ENCODE data around the gene RBP2.

The RBP2 gene

GRCh38 chr3:139444446-139444845 is 31.9 kb downstream of the RBP2 start:
- Histone ChIP-seq H3K9me3 (ENCODE audit: control extremely low read depth in 1 of 5, control insufficient read depth in 4 of 5, insufficient read depth in 2 of 5, low read depth in 1 of 5, low read length in 4 of 5) (no peaks in the 10 kb centered on the region), H3K27me3 (replicated peaks in 2 of 5; ENCODE audit: control insufficient read depth in 4 of 5, insufficient read depth in 5 of 5, low read length in 4 of 5) (no peaks in the 10 kb centered on the region), H3K4me3 (ENCODE audit: control insufficient read depth in 1 of 7, extremely low read depth in 1 of 7, insufficient read depth in 4 of 7, low read depth in 2 of 7, low read length in 6 of 7) (no peak overlapping the region), H3K27ac (ENCODE audit: insufficient read depth in 1 of 2, low read depth in 1 of 2, low read length in 2 of 2, poor library complexity in 1 of 2, severe bottlenecking in 2 of 2) (no peak overlapping the region), H3K36me3 (ENCODE audit: control insufficient read depth in 4 of 4, insufficient read depth in 4 of 4, low read length in 3 of 4) (peaks cover 0 to 3% (median 0%) of the 10 kb centered on the region in 4 experiments), H3K4me1 (ENCODE audit: control extremely low read depth in 1 of 4, control insufficient read depth in 4 of 4, insufficient read depth in 4 of 4, low read length in 3 of 4) (no peaks in the 10 kb centered on the region)
- 100% methylated on average over 2 of the region's 4 CpGs for WGBS (ENCODE audit: insufficient coverage)
- ChIA-PET CTCF (no interaction called here), POLR2A (no interaction called here)
- no peak for DNase-seq

- Histone ChIP-seq H3K4me1 (ENCODE audit: control extremely low read depth in 1 of 4, control insufficient read depth in 4 of 4, insufficient read depth in 4 of 4, low read length in 3 of 4) (no peaks in the 10 kb centered on the region), H3K27ac (ENCODE audit: insufficient read depth in 1 of 2, low read depth in 1 of 2, low read length in 2 of 2, poor library complexity in 1 of 2, severe bottlenecking in 2 of 2) (no peak overlapping the region), H3K27me3 (replicated peaks in 2 of 5; ENCODE audit: control insufficient read depth in 4 of 5, insufficient read depth in 5 of 5, low read length in 4 of 5) (no peaks in the 10 kb centered on the region), H3K4me3 (ENCODE audit: control insufficient read depth in 1 of 7, extremely low read depth in 1 of 7, insufficient read depth in 4 of 7, low read depth in 2 of 7, low read length in 6 of 7) (no peak overlapping the region), H3K36me3 (ENCODE audit: control insufficient read depth in 4 of 4, insufficient read depth in 4 of 4, low read length in 3 of 4) (peaks cover 0 to 3% (median 0%) of the 10 kb centered on the region in 4 experiments), H3K9me3 (ENCODE audit: control extremely low read depth in 1 of 5, control insufficient read depth in 4 of 5, insufficient read depth in 2 of 5, low read depth in 1 of 5, low read length in 4 of 5) (no peaks in the 10 kb centered on the region)
- 96% methylated on average over 6 of the region's 7 CpGs for WGBS (ENCODE audit: insufficient coverage)
- no peak for DNase-seq
- POLR2A ChIA-PET = no interaction called here
- CTCF ChIA-PET = no interaction called here
Measured at GRCh38 chr3:139443186-139443585, 33.1 kb downstream of the RBP2 start.

- Histone ChIP-seq H3K27me3 (replicated peaks in 2 of 5; ENCODE audit: control insufficient read depth in 4 of 5, insufficient read depth in 5 of 5, low read length in 4 of 5) (no peaks in the 10 kb centered on the region), H3K4me3 (ENCODE audit: control insufficient read depth in 1 of 7, extremely low read depth in 1 of 7, insufficient read depth in 4 of 7, low read depth in 2 of 7, low read length in 6 of 7) (no peak overlapping the region), H3K4me1 (ENCODE audit: control extremely low read depth in 1 of 4, control insufficient read depth in 4 of 4, insufficient read depth in 4 of 4, low read length in 3 of 4) (no peaks in the 10 kb centered on the region), H3K27ac (ENCODE audit: insufficient read depth in 1 of 2, low read depth in 1 of 2, low read length in 2 of 2, poor library complexity in 1 of 2, severe bottlenecking in 2 of 2) (no peak overlapping the region), H3K36me3 (ENCODE audit: control insufficient read depth in 4 of 4, insufficient read depth in 4 of 4, low read length in 3 of 4) (peaks cover 0 to 3% (median 0%) of the 10 kb centered on the region in 4 experiments), H3K9me3 (ENCODE audit: control extremely low read depth in 1 of 5, control insufficient read depth in 4 of 5, insufficient read depth in 2 of 5, low read depth in 1 of 5, low read length in 4 of 5) (no peaks in the 10 kb centered on the region)
- WGBS (ENCODE audit: insufficient coverage) = 100% methylated on average over 1 of the region's 1 CpG
- CTCF ChIA-PET = no interaction called here
- POLR2A ChIA-PET = no interaction called here
- DNase-seq = no peak
Measured at GRCh38 chr3:139441656-139442055, 34.7 kb downstream of the RBP2 start.

GRCh38 chr3:139440639-139441556 is 35.4 kb downstream of the RBP2 start:
- 94% methylated on average over 6 of the region's 7 CpGs for WGBS (ENCODE audit: insufficient coverage)
- POLR2A ChIA-PET = no interaction called here

GRCh38 chr3:139439278-139439677 is 37.0 kb downstream of the RBP2 start:
- Histone ChIP-seq H3K36me3 (ENCODE audit: control insufficient read depth in 4 of 4, insufficient read depth in 4 of 4, low read length in 3 of 4) (no peaks in the 10 kb centered on the region), H3K27ac (ENCODE audit: insufficient read depth in 1 of 2, low read depth in 1 of 2, low read length in 2 of 2, poor library complexity in 1 of 2, severe bottlenecking in 2 of 2) (no peak overlapping the region), H3K4me1 (ENCODE audit: control extremely low read depth in 1 of 4, control insufficient read depth in 4 of 4, insufficient read depth in 4 of 4, low read length in 3 of 4) (no peaks in the 10 kb centered on the region), H3K27me3 (replicated peaks in 2 of 5; ENCODE audit: control insufficient read depth in 4 of 5, insufficient read depth in 5 of 5, low read length in 4 of 5) (no peaks in the 10 kb centered on the region), H3K4me3 (ENCODE audit: control insufficient read depth in 1 of 7, extremely low read depth in 1 of 7, insufficient read depth in 4 of 7, low read depth in 2 of 7, low read length in 6 of 7) (no peak overlapping the region), H3K9me3 (ENCODE audit: control extremely low read depth in 1 of 5, control insufficient read depth in 4 of 5, insufficient read depth in 2 of 5, low read depth in 1 of 5, low read length in 4 of 5) (no peaks in the 10 kb centered on the region)
- no peak for DNase-seq
- ChIA-PET CTCF (no interaction called here), POLR2A (no interaction called here)
- WGBS (ENCODE audit: insufficient coverage) = no CpG with 5 or more reads among the region's 1 CpG

More at GRCh38 chr3:139440639-139441556, 35.4 kb downstream of the RBP2 start:
- no peak overlapping the region for H3K4me3 ChIP-seq (ENCODE audit: control insufficient read depth in 1 of 7, extremely low read depth in 1 of 7, insufficient read depth in 4 of 7, low read depth in 2 of 7, low read length in 6 of 7)
- CTCF ChIA-PET = no interaction called here
- no peaks in the 10 kb centered on the region for H3K4me1 ChIP-seq (ENCODE audit: control extremely low read depth in 1 of 4, control insufficient read depth in 4 of 4, insufficient read depth in 4 of 4, low read length in 3 of 4)
- H3K27me3 ChIP-seq (replicated peaks in 2 of 5; ENCODE audit: control insufficient read depth in 4 of 5, insufficient read depth in 5 of 5, low read length in 4 of 5) = no peaks in the 10 kb centered on the region
- no peak overlapping the region for H3K27ac ChIP-seq (ENCODE audit: insufficient read depth in 1 of 2, low read depth in 1 of 2, low read length in 2 of 2, poor library complexity in 1 of 2, severe bottlenecking in 2 of 2)
- no peak for DNase-seq
- peaks cover 0 to 3% (median 0%) of the 10 kb centered on the region in 4 experiments for H3K36me3 ChIP-seq (ENCODE audit: control insufficient read depth in 4 of 4, insufficient read depth in 4 of 4, low read length in 3 of 4)
- H3K9me3 ChIP-seq (ENCODE audit: control extremely low read depth in 1 of 5, control insufficient read depth in 4 of 5, insufficient read depth in 2 of 5, low read depth in 1 of 5, low read length in 4 of 5) = no peaks in the 10 kb centered on the region

GRCh38 chr3:139434764-139435307 is 41.5 kb downstream of the RBP2 start:
- Histone ChIP-seq H3K9me3 (ENCODE audit: control extremely low read depth in 1 of 5, control insufficient read depth in 4 of 5, insufficient read depth in 2 of 5, low read depth in 1 of 5, low read length in 4 of 5) (no peaks in the 10 kb centered on the region), H3K36me3 (ENCODE audit: control insufficient read depth in 4 of 4, insufficient read depth in 4 of 4, low read length in 3 of 4) (no peaks in the 10 kb centered on the region), H3K4me1 (ENCODE audit: control extremely low read depth in 1 of 4, control insufficient read depth in 4 of 4, insufficient read depth in 4 of 4, low read length in 3 of 4) (no peaks in the 10 kb centered on the region), H3K4me3 (ENCODE audit: control insufficient read depth in 1 of 7, extremely low read depth in 1 of 7, insufficient read depth in 4 of 7, low read depth in 2 of 7, low read length in 6 of 7) (no peak overlapping the region), H3K27me3 (replicated peaks in 2 of 5; ENCODE audit: control insufficient read depth in 4 of 5, insufficient read depth in 5 of 5, low read length in 4 of 5) (no peaks in the 10 kb centered on the region), H3K27ac (ENCODE audit: insufficient read depth in 1 of 2, low read depth in 1 of 2, low read length in 2 of 2, poor library complexity in 1 of 2, severe bottlenecking in 2 of 2) (no peak overlapping the region)
- POLR2A ChIA-PET = no interaction called here
- 100% methylated on average over 6 of the region's 6 CpGs for WGBS (ENCODE audit: insufficient coverage)
- DNase-seq = no peak
- CTCF ChIA-PET = interaction anchor here (1.2 to 1.3 kb wide), 2 partner anchors 8 to 10 kb away, joined by 4 read pairs; no protein-coding TSS in a partner anchor

GRCh38 chr3:139434228-139434627 is 42.1 kb downstream of the RBP2 start:
- Histone ChIP-seq H3K4me3 (ENCODE audit: control insufficient read depth in 1 of 7, extremely low read depth in 1 of 7, insufficient read depth in 4 of 7, low read depth in 2 of 7, low read length in 6 of 7) (no peak overlapping the region), H3K27me3 (replicated peaks in 2 of 5; ENCODE audit: control insufficient read depth in 4 of 5, insufficient read depth in 5 of 5, low read length in 4 of 5) (no peaks in the 10 kb centered on the region), H3K27ac (ENCODE audit: insufficient read depth in 1 of 2, low read depth in 1 of 2, low read length in 2 of 2, poor library complexity in 1 of 2, severe bottlenecking in 2 of 2) (no peak overlapping the region), H3K36me3 (ENCODE audit: control insufficient read depth in 4 of 4, insufficient read depth in 4 of 4, low read length in 3 of 4) (no peaks in the 10 kb centered on the region), H3K4me1 (ENCODE audit: control extremely low read depth in 1 of 4, control insufficient read depth in 4 of 4, insufficient read depth in 4 of 4, low read length in 3 of 4) (no peaks in the 10 kb centered on the region), H3K9me3 (ENCODE audit: control extremely low read depth in 1 of 5, control insufficient read depth in 4 of 5, insufficient read depth in 2 of 5, low read depth in 1 of 5, low read length in 4 of 5) (no peaks in the 10 kb centered on the region)
- ChIA-PET POLR2A (no interaction called here), CTCF (interaction anchor here (1.2 to 1.3 kb wide), 2 partner anchors 8 to 9 kb away, joined by 4 read pairs; no protein-coding TSS in a partner anchor)
- 80% methylated on average over 1 of the region's 1 CpG for whole genome bisulfite sequencing (ENCODE audit: insufficient coverage)
- DNase-seq = no peak
